Right atrium auricular region (tissue), 2 donors: ENCODE data around the gene NAV2. TPM values are rescaled to one million over a fixed set of nuclear protein-coding genes. Genes with fewer than 3 reads are reported as not detected.
A peak's percentile ranks its signal among the peaks of the same experiment; 100 is the strongest.

ENCODE experiments used
- DNase-seq: peaks from one replicate; pipeline ENCODE4 v3.0.0-alpha.2; 2019; ENCODE audit warnings: low spot score
- H3K27ac ChIP-seq, 2 donors: fragments of 200-600 bp; sonication (generic); 1 replicate in 1 of 2; 2 replicates in 1 of 2; pipeline ENCODE4 v1.5.1; 2016 to 2019
- H3K27me3 ChIP-seq, 2 donors: fragments of 200-600 bp; sonication (generic); one replicate each; pipeline versions ENCODE4 v1.5.1 to v1.6.0; 2017 to 2019
- H3K36me3 ChIP-seq: fragments of 200-600 bp; sonication (generic); one replicate; pipeline ENCODE4 v1.5.1; 2016
- H3K4me1 ChIP-seq, 2 donors: fragments of 200-600 bp; sonication (generic); one replicate each; pipeline versions ENCODE4 v1.5.1 to v1.6.0; 2017 to 2019
- H3K4me3 ChIP-seq, 2 donors: fragments of 200-600 bp; sonication (generic); 1 replicate in 1 of 2; 2 replicates in 1 of 2; pipeline ENCODE4 v1.5.1; 2017 to 2019; ENCODE audit warnings: mild to moderate bottlenecking in 1 of 2, moderate library complexity in 1 of 2
- H3K9me3 ChIP-seq, 2 donors: fragments of 200-600 bp; sonication (generic); one replicate each; pipeline ENCODE4 v1.5.1; 2019
- CTCF ChIP-seq, 2 donors: fragments of 200-600 bp; sonication (generic); IDR thresholded peaks; one replicate each; pipeline ENCODE4 v1.5.1; 2019; ENCODE audit warnings: antibody characterized with exemption in 2 of 2
- total RNA-seq, 2 donors: library from RNA; depleted of rRNA; stranded (reverse); fragments of >200 nt; gene quantifications; one replicate each; pipeline ENCODE4 v1.1.0, GENCODE V29; 2016

The NAV2 gene
- total RNA-seq, 2 donors from 2014 or later = 11.4 to 19.2 TPM

GRCh38 chr11:19910931-19911330, 198.3 kb downstream of the NAV2 start:
- Histone ChIP-seq H3K27me3 (no peaks in the 10 kb centered on the region), H3K36me3 (no peaks in the 10 kb centered on the region), H3K4me3 (no peak overlapping the region), H3K9me3 (no peaks in the 10 kb centered on the region), H3K4me1 (peaks cover 0 to 33% of the 10 kb centered on the region in 2 donors), H3K27ac (no peak overlapping the region)
- DNase-seq = no peak
- TF ChIP-seq CTCF (IDR thresholded peaks at IDR 0.05) = no peak

DNA sequence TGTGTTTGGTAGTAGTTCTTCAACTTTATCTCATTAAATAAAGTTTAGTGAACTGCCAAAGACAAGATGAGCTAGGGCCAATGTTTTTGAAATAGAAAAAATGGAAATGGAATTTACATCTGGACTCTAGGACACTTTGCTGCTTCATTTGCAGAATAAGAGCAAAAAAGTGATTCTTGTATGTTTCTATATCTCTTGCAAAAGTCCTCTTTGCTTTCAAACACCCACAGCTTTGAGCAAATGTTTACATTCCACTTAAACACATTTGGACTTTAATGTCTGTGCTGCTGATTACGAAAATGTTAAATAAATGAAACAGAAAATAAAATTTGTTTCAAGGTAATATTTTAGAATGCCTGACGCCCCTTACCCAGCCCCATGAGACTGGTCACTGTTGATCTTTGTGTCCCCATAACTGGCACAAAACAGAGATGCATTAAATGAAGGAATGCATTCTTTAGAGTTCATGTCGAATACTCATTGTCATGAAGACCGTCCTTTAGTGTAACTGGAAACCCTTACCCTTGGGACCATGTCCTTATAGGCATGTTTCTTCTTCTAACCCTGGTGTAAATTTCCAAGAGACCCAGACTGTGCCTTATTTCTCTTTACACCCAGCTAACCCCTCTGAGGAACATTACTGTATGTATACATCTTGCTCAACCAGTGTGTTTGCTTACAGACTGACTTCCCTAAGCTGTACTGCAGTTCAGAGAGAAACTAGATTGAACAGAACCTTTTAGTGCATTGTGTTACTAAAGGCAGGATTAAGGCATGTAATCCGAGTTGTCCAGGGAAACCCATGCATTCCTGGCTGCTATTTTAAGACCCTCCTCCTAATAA, 199.7 kb downstream of the NAV2 start:
- Histone ChIP-seq H3K4me1 (peaks cover 0 to 33% of the 10 kb centered on the region in 2 donors), H3K27ac (peak overlapping the region in 1 of 2 donors; percentile 61), H3K27me3 (no peaks in the 10 kb centered on the region), H3K4me3 (no peak overlapping the region), H3K36me3 (no peaks in the 10 kb centered on the region), H3K9me3 (no peaks in the 10 kb centered on the region)
- TF ChIP-seq CTCF (IDR thresholded peaks at IDR 0.05) = no peak
- no peak for DNase-seq

DNA sequence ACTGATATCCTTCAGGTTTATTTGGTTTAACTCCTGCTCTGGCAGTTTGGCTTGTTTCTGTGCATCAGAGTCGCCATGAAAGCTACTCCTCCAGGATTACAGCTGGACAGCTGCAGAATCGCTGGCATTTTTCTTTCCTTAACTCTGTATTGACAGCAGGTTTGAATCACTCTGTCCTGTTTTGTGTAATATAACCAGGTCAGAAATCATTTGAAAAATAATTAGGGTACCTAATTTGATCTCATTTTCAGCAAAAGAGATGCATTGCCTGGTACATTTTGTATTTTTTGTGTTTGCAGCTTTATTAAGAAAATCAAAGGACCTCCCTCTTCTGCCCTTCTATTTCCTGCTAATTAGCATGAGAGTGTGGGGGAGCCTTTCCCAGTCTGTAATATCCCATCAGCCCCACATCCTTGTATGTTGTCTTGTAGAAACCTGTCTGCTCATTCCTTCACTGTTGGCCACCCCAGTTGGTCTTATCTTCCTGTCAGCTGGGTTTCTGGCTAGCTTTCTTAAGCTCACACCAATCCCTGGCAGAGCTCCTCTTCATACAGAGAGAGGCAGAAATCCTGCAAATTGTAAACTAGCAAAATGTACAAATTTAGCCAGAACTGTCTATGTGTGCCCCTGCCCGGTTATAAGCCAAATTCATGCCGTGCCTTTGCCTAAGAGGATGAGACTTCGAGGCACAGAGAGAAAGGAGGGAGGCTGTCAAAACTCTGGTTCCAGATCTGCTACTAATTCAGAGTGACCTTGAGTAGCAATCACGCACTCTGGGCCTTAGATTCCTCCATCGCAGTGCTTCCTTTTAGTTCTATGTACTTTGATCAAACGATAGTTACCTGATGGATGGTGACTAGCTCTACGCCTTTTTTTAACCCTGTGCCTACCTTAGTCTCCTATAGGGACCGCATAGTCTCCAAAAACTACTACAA, 200.6 kb downstream of the NAV2 start:
- no peak overlapping the region for H3K4me3 ChIP-seq
- H3K4me1 ChIP-seq = peaks cover 0 to 28% of the 10 kb centered on the region in 2 donors
- no peak for DNase-seq
- H3K9me3 ChIP-seq = no peaks in the 10 kb centered on the region
- H3K27ac ChIP-seq = peak overlapping the region; percentile 46 to 61
- H3K36me3 ChIP-seq = no peaks in the 10 kb centered on the region
- no peak for TF ChIP-seq CTCF (IDR thresholded peaks at IDR 0.05)
- no peaks in the 10 kb centered on the region for H3K27me3 ChIP-seq

GRCh38 chr11:19913893-19914249, 201.2 kb downstream of the NAV2 start:
- H3K4me1 ChIP-seq = peaks cover 0 to 28% of the 10 kb centered on the region in 2 donors
- no peak for DNase-seq
- H3K9me3 ChIP-seq = no peaks in the 10 kb centered on the region
- no peaks in the 10 kb centered on the region for H3K27me3 ChIP-seq
- no peaks in the 10 kb centered on the region for H3K36me3 ChIP-seq
- TF ChIP-seq CTCF (IDR thresholded peaks at IDR 0.05) = no peak
- H3K4me3 ChIP-seq = no peak overlapping the region
- H3K27ac ChIP-seq = peak overlapping the region; percentile 46 to 61

DNA sequence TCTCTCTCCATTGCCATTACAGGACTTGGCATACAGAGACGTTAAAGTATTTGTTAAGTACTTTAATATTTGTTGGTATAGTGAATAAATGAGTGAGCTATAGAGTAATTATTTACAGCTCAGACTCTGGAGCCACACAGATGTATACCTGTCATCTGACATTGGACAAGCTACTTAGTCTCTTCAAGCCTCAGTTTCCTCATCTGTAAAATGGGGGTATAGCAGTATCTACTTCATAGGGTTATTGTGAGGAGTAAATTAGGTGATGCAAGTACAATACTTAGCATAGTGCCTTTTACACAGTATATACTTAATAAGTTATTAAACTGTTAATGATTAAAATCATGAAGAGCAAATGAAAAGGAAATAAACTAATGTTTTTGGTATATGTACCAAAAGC, 203.2 kb downstream of the NAV2 start:
- H3K4me3 ChIP-seq = no peak overlapping the region
- no peak for TF ChIP-seq CTCF (IDR thresholded peaks at IDR 0.05)
- H3K4me1 ChIP-seq = peaks cover 0 to 25% of the 10 kb centered on the region in 2 donors
- no peaks in the 10 kb centered on the region for H3K27me3 ChIP-seq
- no peak overlapping the region for H3K27ac ChIP-seq
- H3K36me3 ChIP-seq = no peaks in the 10 kb centered on the region
- no peaks in the 10 kb centered on the region for H3K9me3 ChIP-seq
- no peak for DNase-seq
